H4 (cell line): ENCODE data around the gene ALDH1A2. TPM values are rescaled to one million over a fixed set of nuclear protein-coding genes. Genes with fewer than 3 reads are reported as not detected.
A peak's percentile ranks its signal among the peaks of the same experiment; 100 is the strongest.
"Not testable (repeated sequence)": the region's sequence is repeated elsewhere in the genome, so short reads cannot be mapped to it uniquely, and the experiment has no call there.

ENCODE experiments used
- DNase-seq: peaks from one replicate; pipeline ENCODE4 v3.0.0-alpha.2; 2015; ENCODE audit warnings: low spot score
- total RNA-seq: library from RNA; depleted of rRNA; stranded (reverse); fragments of >200 nt; shearing (Covaris generic); gene quantifications from 2 replicates; pipeline ENCODE4 v1.2.3, GENCODE V29; 2014

Gene ALDH1A2
- total RNA-seq, 1 experiment from 2014 or later = not detected

DNA sequence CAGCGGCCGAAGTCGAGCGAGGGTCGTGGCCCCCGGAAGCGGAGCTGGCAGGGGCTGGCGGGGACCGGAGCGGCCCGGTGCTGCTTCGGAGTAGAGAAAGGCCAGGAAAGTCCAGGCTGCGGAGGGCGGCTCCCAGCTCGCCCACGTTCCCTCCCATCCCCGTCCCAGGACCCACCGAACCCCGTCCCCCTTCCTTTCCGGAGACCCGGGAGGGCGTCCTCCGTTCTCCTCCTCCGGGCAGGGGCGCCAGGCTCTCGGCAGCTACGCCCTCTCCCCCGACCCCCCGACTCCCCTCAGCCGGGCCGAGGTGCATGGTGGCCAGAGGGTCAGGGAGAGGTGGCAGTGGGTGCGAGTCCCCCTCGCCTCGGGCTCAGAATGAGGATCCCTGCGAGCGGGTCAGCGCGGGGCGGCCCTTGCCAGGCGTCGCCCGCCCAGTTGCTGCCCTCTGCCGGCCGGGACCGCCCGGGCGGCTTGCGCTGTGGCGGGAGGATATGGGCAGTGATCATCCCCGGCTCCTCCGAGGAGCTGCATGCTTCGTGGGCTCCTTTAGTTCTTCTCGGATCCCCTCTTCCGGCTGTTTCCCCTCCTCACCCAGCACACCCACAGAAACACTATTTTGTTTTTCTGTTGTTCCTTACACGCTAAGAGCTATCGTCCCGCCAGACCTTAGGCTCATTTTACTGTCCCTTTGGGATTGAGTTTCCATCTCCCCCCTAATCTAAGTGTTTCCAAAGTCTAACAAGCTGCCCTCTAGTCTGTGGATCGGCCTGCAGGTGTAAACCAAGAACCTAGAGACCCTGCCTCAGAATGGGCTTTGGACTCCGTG lies 744 bp upstream of the ALDH1A2 start:
- DNase-seq = no peak

DNA sequence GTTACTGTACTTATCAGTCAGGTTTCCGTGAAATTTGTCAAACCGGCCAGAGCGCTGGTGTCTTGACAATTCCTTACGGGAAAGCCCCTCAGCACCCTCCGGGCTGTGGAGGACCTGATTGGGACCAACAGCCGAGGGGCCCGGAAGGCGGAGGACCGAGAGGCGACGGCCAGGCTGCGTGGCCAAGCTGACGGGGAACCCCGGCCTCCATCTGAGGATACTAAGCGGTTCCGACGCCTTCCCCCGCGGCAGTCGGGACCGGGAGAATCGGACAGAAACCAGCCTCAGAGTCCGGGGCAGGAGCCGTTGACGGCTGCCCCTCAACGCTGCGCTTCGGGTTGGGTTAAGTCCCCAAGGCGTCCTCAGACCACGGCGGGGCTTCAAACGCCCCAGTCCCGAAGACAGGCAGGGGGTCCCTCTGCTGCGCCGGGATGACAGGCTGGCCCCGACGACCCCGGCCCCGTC lies 499 bp downstream of the ALDH1A2 start:
- DNase-seq = no peak

DNA sequence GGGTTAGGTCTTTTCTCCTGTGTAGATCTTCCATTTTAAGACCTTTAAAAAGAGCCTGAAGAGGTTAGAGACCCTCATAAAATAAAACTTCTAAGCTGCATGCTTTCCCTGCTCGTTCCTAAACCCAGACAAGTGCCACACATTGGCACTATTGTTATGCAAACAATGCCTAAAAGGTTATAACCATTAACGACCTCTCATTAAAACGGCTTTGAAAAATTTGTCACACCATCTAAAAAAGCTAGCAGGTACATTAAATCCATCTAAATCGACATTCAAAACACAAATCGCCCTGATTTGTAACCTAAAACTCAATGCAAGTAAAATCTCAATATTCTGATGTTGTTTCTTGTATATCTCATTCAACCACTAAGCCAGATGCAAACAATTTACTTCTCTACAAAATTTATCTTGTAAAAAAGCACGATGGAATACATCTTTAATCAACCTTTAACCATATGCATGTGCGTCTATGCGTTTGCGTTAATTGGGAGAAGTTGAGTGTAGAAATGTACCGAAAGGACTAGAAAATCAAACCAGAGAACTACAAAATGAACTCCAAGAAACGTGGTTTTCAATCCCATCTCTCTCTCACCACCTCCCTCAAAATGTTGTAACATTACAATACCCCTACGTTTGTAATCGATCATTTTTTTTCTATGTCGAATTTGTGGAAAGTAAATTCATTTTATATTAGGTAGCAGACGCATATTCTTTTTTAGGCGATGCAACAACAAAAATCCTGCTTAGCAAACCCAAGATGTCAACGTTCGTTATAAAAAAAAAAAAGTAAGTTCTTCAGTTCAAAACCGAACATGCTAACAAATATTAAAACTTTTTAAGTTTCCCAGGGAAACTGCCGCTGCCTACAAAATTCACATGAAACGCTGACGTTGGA lies 1.2 kb downstream of the ALDH1A2 start:
- no peak for DNase-seq

DNA sequence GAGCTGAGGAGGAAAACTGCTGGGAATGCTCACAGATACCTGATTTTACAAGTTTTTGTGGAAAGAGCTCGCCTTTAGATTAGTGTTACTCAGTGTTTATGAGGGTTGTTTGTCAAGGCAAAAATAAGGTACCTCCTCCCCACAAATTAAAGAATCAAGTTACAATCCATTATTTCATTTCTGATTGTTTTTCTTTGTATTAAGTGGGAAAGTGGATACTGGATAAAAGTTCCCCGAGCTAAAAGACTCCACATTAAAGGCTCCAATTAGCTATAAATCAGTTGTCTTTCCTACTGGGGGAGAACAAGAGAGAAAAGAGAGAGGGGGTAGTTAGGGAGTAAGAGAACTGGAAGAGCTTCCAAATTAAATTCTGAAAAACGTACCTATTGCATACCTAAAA lies 1.9 kb downstream of the ALDH1A2 start:
- no peak for DNase-seq

DNA sequence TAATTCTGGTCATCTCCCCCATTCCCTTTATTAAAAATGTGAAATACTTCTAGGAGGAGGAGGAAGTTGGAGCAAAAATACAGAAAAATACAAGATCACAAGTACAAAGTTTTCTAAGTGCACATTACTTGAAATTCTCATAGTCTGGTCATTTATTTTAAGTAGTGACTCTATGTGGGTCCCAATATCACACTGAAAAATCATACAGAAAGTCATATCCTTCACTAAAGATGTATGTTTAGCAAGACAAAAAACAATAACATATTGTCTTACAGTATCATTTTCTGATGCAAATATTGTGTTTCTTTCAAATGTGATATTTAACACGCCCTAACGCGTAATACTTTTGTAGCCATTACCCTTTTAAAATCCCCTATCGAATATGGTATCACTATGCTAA lies 2.5 kb downstream of the ALDH1A2 start:
- no peak for DNase-seq

DNA sequence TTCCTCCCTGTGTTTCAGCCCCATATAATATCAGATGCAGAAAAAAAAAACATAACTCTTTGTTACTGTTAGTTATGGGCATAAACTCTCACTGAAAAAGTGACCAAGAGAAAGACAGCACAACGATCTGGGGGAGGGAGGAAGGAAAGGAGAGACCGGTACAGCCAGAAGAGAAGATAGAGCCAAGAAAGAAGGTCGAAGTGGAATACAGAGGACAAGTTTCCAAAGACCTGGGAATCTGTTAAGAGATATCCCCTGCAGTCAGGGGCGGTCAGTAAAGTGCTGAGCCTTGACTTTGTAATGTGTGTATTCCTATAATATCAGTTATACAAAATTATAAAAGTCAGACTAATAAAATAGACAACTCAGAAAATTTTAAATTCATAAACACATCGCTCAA lies 3.3 kb downstream of the ALDH1A2 start:
- DNase-seq = no peak

DNA sequence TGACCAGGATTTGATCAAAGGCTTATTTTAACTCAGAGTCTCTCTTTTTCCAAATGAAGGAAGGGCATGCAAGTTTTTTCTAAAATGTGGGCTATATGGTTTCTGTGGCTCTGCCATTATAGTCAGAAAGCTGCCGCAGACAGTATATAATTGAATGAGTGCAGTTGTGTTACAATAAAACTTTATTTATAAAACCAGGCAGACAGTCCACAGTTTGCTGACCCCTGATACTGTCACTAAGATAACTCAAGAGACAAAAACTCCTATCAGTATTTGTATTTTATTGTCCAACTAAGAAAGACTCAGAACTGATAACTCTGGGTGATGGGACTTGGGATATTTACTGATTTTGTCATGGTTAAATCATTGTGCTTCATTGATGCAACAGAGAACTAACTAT lies 4.9 kb downstream of the ALDH1A2 start:
- DNase-seq = no peak

DNA sequence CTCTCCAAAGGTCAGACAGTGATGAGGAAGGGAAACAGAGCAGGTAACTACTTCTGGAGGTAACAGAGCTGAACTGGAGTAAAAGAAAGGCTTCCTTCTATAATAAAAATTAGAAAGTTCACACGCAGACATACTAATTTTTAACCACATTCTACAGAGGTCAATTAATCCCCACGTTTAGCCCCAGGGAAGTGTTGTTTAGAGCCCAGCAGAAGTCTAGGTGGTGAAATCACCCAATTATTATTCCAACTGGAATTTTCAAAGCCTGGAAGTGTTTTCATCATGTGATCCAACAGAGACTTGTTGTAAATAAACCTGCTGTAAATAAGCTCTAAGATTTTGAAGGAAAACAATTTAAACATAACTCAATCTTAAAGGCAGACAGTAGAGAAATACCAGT lies 6.8 kb downstream of the ALDH1A2 start:
- DNase-seq = no peak

DNA sequence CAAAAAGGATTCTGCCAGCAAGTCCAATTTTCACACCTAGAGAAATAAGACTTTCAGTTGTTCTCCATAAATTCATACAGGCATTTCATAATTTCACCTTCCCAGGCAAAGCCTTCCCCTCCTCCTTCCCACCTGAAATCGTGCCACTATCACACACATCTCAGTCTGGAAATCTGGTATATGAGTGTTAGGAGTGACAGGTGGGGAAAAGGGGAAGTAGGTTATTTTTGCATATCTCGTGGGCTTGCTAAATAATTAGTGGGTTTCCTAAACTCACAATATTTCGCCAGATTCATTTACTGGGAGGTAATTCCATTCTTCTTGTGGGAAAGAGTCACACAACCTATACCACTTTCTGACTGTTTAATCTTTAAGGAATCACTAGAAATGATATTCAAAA lies 7.4 kb downstream of the ALDH1A2 start:
- no peak for DNase-seq

DNA sequence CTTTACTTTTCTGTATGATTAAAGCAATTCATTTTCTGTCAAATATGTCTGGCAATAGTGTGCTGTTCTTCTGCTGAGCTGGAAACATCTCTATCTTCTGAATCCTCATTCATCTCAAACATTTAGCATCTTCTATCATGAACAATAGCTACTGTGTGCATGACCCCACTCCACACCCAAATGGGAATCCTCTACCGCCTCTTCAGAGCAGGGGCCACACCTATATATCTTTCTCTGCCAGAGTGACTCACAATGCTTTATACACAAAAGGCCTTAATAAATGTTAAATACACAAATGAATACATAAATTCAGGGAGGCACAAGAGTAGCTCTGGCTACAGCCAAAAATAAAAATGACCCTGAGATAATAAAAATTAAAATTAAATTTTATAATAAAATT lies 8.0 kb downstream of the ALDH1A2 start:
- DNase-seq = no peak

DNA sequence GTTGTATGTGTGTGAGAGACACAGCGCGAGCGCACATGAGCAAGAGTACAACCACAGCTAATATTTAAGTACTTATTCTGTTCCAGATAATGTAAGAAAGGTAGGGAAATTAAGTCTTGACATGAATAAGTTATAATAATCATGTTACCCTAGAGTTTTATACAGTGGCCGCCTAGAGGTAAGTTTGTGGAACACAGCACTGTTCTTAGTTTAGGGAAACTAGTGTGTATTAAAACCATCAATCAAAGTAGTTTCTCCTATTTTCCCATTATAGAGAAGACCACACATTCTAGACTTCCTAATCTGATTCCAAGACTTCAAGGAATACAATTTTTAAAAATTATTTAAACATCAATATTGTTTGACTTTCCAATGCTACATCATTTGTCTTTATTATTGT lies 9.5 kb downstream of the ALDH1A2 start:
- DNase-seq = no peak

DNA sequence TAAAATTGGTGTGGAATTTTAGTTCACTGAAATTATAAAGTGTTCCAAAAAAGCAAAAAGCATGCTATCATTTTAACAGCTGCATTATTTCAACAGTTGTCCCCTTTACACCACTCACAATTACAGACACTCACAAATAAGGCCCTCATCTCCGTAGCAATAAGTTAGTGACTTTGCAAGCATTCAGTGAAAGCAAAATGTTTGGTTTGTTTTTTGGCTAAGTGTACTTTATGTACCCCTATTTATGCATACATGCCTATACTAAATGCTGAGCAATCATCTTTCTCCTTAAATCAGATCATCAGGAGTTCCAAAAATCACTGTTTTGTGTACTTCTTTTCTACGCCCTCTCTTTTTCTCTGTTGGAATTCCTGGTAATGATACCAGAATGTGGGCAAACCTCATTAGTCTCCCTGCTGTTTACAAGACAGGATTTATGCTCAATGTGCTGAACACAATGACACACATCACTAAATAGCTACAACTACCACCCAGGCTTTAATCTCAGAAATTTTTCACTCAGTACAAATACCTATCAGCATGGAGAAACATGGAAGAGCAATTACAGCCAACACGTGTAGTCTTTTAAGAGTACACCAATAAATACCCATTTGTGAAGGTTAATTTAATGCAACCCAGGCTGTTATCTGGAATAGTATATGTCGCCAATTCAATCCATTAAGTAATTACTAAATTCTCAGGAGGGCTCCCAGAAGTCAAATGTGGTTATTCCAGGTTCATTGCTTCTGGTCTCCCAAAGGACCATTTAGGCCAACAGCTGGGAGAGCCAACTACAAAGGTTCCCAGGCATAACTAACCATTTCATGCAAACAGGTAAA lies 12.0 kb downstream of the ALDH1A2 start:
- DNase-seq = no peak

DNA sequence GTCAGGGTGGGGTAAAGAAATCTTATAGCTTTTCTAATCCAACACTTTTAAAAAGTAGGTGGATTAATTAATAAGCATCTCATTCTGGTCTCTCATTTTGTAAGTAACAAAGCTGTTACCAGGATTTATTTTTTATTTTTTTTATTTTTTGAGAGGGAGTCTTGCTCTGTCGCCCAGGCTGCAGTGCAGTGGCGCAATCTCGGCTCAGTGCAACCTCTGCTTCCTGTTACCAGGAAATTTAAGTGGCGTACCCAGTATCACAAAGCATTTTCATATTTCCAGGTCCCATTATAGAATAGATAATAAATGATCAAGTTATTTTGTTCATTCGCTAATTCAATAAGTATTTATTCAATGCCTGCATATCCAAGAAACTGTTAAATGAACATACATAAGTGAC lies 13.2 kb downstream of the ALDH1A2 start:
- no peak for DNase-seq

DNA sequence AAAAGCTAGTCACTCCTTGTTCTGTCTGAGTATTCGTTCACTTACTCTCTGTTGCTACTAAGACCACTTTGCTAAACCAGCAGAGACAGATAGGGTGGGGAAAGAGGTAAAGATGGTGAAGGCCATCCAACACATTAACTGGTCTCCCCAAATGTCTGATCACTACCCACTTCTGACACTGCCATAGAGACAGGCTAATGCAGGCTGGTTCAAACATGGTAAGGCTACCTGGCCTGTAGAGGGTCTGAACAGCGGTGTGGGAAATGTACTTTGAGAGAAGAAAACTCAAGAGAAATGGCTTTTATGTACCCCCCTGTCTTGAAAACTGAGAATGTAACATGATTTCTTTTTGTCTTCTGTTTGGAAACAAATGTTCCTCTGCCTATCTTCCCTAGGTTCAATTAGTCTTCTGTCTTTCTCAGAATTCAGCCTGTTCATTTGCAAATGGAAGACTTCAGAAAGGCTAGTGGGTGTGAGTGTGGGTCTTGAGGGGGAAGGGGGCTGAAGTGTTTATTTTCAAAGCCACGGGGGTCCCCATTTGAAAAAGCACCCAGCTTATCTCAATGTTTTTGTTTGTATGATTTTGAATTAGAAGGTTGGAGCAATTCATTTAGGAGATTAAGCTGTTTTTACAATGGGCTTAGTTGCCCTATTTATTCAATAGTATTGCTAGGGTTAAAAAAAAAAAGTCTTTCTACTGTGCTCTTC lies 15.8 kb downstream of the ALDH1A2 start:
- no peak for DNase-seq

DNA sequence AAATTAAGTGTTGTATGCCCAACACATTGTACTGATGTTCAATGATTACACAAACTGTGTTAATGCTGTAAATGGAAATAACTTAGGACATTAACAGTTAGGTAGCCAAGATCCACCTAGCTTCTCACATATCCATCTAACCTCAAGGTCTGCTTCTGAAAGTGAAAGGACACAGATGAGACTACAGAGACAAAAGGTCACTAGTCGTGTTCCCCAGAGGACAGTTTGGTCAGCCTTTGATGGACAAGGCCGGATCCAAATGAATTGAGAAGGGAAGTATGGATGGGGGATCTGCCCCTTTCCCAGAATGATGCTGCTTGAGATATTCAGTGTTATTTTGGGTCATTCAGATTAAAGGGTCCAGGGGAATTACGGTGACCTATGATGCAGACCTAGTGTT lies 17.2 kb downstream of the ALDH1A2 start:
- DNase-seq = no peak

DNA sequence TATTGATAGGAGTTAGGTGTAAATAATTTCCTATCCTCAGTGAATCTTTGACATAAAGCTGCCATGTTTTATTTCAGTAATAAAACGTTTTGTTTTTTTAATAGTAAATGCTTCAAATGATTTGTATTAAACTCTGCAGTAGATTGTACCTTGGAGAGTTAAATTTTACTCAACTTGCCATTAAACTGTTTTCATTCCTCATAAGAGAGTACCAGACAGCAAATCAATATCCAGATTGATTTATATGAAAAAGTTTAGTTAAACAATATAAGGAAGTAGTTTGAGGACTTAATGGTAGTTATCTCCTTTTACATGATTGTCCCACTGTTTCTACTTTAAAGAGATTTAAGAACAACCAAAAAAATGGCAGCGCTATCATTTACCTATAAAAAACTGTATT lies 18.4 kb downstream of the ALDH1A2 start:
- DNase-seq = no peak

DNA sequence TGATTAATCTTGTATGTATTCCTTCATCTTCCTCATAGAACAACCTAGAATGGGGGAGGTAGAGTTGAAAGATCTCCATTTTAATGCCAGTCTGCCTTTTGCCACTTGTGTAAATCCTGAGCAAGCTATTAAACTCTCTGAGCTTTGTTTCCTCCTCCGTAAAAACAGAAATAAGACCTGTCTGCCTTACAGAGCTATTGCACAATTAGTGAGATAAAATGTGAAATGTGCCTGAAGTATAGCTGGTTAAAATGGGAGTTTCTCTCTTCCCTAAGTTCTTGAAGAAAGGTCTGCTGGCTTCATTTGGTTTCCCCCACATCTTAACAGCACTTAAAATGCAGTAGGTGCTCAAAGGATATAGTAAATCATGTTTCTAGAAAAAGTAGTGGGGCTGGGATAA lies 19.0 kb downstream of the ALDH1A2 start:
- no peak for DNase-seq

DNA sequence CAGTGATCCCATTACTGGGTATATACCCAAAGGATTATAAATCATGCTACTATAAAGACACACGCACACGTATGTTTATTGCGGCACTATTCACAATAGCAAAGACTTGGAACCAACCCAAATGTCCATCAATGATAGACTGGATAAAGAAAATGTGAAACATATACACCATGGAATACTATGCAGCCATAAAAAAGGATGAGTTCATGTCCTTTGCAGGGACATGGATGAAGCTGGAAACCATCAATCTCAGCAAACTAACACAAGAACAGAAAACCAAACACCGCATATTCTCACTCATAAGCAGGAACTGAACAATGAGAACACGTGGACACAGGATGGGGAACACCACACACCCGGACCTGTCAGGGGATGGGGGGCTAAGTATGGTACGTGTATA lies 20.1 kb downstream of the ALDH1A2 start:
- DNase-seq = not testable (repeated sequence)

DNA sequence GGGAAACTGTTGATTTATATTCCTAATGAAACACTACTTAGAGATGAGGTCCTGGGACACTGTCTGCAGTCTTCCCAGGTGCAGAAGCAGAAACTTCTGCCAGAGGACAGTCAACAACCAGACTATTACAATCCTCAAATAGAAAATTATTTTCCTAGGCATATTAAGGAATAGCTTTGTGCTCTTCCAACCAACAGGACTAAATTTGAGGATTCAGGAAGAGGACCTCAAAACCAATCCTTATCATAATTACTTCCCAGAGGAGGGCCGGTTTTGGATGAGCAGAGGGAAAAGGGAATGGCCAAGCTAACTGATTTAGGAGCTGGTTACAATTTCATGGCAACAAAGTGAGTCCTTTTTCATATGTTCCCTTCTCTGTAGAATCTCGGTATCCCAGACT lies 21.0 kb downstream of the ALDH1A2 start:
- DNase-seq = no peak

DNA sequence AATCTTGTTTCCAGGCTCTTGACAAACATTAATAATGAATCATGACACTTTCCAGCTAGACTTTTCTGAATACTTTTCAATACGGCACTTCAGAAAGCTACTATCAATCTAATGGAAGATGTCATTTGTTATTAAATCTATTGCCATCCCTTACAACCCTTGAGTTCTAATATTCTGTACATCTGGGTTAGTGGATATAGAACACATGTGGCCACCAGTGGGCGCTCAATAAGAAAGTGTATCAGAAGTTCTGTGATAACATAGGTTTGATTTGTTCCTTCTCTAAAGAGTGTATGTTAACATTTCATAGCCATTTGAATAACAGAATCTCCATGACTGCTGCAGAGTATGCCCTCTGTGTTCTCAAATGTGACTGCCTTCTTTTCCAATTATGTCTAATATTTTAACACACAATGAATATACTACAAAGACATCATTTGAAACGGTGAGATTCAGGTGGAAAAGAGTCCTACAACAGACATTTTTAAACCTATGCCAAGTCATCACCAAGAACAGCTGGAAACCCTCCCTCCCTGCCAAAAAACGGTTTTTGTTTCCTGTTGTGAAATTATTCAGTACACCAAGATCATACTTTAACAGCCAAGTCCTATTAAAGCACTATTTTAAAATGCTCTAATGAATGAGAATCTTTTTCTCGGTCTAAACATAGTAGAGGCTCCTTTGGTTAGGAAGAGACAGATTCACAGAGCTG lies 22.2 kb downstream of the ALDH1A2 start:
- DNase-seq = peak; percentile 22

DNA sequence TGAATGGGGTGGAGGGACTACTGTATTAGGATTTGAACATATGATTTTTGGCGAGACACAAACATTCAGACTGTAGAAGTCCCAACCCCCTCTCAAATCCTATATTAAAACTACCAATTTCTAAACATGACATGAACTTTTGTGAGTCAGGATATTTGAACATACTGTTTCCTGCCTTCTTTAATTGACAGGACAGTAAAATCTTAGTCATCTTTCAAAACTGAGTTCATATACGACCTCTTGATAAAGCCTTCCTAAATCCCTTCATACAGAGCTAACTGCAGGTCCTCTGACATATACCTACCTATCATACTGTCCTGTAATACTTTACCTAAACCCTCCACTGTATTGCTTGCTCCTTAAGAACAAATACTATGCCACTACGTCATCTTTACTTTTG lies 23.5 kb downstream of the ALDH1A2 start:
- DNase-seq = no peak
